ENCODE results near the gene IFITM10.

IFITM10 gene

DNA sequence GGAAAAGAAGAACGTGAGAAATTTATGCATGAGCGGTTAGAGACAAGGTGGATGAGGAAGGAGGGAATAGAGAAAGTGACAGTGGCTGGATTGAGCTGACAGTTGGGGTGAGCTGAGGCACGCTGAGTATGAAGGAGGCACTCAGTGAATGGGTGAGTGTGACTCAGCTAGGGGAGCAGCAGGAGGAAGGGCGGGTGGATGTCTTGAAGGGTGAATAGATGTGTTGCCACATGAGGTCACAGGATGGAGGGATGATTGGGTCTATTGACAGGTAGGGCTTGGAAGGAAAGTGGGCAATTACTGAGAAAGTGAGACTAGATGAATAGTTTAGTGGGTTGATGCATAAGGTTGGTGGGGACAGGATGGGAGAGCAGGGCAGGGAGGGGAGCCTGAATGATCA is 8.0 kb downstream of the IFITM10 start:
- no peak for DNase-seq

DNA sequence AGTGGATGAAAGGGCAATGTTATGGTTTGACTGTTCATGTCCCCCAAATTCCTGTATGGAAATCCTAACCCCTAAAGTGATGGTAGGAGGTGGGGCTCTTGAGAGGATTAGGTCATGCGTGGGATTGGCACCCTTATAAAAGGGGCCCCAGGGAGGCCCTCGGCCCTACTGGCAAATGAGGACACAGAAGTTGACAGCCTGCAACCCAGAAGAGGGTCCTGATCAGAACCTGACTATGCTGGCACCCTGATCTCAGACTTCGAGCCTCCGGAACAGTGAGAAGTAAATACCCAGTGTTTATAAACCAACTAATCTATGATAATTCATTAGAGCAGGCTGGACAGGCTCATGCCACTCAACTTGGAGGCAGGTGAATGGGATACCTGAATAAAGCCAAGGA is 8.7 kb downstream of the IFITM10 start:
- no peak for DNase-seq

DNA sequence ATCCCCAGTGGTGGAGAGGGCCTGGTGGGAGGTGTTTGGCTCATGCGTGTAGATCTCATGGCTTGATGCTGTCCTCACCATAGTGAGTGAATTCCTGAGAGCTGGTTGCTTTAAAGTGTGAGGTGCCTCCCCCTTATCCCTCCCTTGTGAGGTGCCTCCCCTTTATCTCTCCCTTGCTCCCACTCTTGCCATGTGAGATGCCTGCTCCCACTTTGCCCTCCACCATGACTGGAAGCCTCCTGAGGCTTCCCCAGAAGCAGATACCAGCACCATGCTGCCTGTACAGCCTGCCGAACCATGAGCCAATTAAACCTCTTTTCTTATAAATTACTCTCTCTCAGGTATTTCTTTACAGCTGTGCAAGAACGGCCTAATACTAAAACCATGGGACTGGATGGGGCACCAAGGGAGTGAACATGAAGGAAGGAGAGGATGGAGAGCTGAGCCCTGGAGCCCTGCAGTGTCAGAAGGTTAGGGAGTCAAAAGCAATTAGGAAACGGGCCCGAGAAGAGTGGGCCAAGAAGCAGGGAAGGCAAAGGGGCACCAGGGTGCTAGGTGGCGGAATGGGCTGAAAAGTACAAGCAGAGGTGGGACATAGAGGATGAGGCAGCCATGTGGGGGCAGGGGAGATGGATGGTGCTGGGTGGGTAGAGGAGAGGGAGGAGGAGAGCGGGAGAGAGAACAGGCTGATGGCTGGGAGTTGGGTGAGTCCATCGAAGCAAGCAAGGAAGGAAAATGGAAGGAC is 9.4 kb downstream of the IFITM10 start:
- no peak for DNase-seq

DNA sequence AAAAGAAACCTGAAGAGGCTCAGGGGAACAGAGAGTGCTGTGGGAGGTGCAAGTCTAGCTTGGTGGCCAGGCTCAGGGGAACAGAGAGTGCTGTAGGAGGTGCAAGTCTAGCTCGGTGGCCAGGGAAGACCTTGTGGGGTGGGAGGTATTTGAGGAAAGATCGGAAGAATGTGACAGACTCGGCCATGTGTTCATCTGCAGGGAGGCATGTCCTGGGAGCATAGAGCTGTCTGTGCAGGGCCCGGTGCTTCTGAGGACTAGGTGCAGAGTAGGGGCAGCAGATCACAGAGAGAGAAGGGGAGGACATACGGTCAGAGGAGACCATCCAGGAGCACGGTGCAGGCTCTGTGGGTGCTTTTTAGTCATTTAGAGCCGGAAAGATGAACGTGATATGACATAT is 10.8 kb downstream of the IFITM10 start:
- no peak for DNase-seq

DNA sequence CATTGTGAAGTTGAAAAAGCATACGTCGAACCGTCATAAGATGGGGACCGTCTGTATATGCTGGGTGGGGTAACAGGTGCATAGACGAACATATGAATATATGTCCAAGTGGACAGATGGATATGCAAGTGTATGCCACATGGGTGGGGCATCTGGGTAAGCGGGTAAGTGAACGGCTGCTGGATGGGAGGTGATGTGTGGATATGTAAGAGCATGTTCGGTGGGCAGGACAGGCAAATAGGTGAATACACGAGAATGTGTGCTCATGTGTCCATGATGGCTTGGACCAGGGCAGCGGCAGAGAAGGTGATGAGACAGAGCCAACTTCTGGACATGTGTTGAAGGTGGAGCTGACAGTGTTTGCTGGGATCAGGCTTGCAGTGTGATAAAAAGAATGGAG is 12.0 kb downstream of the IFITM10 start:
- DNase-seq, result no peak

DNA sequence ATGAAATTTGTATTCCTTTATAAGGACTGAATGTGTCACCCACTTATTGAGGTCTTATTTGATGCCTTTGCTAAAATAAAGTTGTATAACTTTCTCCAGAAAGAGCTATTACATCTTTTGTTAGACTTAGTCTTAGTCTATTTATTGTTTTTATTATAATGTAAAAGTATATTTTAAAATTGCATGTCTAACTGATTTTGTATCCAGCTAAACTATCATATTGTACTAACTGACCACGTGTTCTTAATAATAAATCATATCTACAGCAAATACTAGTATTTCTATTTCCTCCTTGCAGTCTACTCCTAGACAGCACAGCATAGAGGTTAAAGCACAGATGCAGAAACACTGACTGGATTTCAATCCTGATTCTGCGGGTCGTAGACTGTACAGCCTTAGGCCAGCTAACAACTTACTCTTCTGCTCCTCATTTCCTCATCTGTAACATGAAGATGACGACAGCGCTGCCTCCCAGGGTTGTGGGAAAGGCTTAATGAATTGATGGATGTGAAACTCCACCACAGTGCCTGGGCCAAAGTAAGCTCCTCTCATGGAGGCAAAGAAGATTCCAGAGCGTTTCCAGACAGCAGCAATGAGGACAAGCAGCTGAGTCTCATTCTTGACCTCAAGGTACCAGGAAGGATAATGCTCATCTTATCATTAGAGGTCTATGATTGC is 13.2 kb downstream of the IFITM10 start:
- no peak for DNase-seq

DNA sequence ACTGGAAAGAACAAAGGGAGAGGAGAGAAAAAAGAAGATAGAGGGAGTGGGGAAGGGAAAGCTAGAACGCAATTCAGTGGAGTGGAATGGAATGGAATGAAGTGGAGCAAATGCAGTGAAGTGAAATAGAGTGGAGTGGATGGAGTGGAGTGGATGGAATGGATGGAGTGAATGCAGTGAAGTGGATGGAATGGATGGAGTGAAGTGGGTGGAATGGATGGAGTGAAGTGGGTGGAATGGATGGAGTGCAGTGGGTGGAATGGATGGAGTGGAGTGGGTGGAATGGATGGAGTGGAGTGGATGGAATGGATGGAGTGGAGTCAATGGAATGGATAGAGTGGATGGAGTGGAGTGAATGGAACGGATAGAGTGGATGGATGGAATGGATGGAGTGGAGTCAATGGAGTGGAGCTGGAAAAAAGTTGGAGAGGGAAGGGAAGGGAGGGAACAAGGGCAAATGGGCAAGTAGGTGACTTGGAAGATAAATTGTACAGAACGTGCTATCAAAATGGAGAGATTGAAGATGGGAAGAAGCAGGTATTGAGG is 13.9 kb downstream of the IFITM10 start:
- DNase-seq, result no peak

DNA sequence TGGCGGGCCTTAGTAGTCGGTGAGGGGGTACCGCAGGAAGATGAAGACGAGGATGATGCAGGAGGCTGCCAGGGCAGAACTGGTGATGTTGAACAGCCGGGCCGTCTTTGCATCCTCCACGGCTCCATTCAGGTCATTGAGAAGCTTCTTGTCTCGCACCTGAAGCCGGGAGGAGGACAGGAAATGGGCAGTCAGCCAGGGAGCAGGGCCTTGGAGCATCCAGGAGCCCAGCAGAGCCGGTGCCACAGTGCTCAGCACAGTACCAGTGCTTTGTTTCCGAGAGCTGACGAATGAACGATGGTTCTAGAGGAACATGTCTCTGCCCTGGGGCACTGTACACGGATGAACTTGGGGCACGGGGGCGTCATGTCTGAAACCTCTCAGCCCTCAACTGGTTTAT is 15.1 kb downstream of the IFITM10 start:
- DNase-seq, result no peak

DNA sequence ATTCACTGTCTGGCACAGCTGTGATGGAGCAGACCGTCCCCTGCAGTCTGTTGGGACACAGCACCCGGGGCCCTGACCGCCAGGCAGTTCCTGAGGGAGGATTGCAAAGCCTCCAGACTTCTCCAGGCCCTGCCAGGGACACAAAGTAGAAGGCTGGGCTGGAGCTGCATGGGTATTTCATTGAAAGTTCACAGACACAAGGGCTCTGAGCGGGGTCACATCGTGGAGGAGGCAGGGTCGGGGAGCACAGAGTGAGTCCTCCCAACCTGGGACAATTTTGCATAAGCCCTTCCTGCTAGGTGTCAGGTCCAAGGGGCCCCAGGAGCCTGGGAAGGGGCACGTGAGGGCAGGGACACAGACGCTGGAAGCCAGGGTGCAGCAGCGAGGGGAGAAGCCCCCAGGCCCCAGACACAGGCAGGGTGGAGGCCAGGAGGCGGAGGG is 15.7 kb downstream of the IFITM10 start:
- no peak for DNase-seq

DNA sequence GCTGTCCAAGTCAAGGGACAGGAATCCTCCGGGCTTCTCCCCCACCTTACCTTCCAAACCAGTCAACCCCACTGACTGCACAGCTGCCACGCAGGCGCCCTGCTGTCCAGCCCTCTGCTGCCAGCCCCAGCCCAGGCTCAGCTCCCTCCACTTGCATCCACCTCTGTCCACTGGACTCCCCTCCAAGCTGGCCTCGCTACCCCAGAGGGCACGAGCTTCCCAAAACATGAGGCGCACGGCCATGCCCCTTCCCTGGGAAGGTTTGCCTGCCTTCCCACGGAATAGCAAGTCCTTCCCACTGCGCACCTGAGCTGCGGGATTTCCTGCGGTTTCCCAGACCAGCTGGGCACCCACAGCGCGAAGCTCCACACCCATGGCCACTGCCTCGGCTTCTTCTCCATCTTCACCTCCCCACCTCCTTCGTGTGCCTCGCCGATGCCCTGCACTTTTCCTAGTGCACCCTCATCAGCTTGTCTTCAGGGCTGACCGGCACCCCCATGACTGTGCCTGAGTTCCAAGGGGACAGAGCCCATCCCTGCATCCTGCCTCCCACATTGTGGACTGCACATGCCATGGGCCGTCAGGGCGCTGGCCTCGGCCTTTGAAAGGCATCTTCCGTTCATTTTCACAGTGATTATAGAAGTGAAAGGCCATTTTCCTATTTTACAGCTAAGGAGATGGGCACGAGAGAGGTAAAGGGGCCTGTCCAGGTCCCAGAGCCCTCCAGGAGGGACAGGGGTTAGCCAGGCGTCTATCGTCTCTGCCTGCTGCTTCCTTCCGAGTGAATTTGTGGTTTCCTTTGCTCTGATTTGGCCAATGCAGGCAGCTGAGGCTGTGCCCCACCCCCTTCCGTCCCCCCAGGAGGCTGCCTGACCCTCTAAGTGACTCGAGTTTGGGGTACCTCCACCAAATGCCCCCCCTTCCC is 16.4 kb downstream of the IFITM10 start:
- DNase-seq, result no peak

DNA sequence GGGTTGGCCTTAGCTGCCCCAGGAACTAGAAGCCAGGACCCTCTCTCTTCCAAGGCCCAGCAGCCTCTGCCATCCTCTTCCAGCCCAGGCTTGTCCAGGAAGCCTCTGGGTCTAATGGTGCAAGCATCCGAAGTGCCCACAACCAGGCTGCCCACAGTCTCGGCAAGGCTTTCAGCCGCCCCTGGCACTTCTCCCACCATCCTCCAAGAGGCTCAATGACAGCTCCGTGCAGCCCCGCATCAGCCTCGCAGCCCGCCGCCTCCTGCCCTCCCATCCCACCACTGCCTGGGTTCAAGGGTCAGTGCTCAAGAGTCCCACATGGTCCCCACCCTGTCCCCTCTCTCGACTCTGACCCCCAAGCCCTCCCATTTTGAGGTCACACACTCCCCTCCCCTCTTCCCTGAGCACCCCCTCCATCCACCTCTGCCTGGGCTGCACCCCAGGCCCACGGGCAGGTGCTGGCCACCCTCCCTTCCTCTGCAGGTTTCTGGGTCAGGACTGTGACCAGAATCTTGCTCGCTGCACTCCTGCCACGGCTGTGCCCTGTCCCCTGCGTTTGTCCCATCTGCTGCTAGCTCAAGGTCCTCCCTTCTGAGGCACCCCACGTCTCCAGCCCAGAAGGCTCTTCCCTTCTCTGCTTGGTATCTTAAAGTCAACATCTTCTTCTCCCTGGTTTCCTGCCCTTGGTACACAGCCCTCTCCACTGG is 17.2 kb downstream of the IFITM10 start:
- no peak for DNase-seq

DNA sequence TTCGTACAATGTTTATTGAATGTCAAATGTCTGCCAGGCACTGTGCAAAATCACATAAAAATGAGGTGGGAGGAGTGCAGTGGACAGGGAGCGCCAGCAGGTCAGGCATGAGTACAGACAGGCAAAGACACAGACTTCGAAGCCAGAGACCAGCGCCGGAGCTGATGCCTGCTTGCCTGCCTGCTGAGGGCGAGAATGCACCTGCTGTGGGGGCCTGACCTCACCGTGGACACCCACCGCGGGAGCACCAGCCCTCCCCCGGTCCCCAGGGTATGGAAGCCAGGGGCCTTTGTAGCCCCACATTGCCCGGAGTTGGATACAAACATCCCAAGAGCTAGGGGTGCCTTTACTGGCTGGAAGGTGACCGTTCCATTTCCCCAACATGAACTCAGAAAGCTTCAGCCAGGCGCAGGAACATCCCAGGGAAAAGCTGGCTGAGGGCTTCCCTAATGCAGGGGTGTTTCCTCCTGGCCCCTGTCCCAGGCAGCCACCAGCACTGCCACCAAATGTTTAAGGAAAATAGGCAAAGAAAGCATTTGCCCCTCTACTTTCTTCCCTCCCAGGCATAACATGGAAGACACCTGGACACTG is 17.9 kb downstream of the IFITM10 start:
- no peak for DNase-seq

DNA sequence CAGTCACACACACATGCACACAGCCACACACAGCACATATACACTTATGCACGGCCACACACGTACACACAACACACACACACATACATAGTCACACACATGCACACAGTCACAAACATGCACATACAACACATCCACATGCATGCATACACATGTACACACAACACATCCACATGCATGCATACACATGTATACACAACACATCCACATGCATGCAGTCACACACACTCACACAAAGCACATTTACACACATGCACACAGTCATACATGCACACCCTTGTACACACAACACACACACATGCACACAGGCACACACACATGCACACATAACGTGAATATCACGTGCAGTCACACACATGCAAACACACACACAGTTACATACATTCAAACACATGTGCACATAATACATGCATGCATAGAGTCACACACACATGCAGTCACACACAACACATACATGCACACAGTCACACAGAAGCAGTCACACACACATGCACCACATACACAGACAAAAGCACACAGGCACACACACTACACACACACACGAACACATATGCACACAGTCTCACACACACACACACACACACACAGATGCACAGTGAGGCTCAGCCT is 18.8 kb downstream of the IFITM10 start:
- no peak for DNase-seq

DNA sequence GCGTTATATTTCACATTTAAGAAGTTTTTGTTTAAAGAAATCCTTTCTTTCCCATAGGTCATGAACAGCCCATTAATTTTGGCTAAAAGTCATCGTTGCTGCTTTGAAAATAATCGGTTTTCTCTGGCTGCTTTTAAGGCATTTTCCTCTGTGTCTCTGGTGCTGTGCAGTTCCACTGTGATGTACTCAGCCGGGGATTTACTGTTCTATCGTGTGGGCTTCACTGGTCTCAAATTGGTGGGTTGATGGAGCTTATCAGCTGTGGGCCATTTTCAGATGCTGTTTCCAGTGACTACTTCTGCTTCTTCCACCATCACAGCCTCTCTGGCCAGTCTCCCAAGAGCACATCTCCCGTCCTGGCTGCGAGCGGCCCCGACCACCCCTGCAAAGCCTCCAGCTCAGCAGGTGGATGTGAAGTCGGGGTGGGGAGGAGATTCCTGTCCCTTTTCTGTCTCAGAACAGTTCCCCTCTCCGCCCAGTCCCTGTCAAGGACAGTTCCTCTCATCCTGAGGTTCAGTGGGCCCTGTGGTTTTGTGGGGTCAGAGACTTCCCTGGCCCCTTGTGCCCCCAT is 20.3 kb downstream of the IFITM10 start:
- no peak for DNase-seq

DNA sequence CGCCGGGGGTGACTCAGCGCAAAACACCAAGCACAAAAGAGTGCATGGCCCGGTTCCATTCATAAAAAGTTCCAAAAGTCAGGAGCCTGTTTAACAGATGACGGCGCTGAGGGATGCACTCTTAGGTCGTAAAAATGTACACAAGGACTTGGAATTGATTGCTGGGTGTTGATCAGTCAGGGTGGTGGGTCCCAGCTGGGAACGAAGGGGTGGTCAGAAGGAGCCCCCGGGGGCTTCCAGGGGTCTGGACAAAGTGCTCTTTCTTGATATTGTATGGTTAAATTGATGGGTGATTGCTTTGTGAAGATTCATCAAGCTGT is 20.7 kb downstream of the IFITM10 start:
- no peak for DNase-seq

DNA sequence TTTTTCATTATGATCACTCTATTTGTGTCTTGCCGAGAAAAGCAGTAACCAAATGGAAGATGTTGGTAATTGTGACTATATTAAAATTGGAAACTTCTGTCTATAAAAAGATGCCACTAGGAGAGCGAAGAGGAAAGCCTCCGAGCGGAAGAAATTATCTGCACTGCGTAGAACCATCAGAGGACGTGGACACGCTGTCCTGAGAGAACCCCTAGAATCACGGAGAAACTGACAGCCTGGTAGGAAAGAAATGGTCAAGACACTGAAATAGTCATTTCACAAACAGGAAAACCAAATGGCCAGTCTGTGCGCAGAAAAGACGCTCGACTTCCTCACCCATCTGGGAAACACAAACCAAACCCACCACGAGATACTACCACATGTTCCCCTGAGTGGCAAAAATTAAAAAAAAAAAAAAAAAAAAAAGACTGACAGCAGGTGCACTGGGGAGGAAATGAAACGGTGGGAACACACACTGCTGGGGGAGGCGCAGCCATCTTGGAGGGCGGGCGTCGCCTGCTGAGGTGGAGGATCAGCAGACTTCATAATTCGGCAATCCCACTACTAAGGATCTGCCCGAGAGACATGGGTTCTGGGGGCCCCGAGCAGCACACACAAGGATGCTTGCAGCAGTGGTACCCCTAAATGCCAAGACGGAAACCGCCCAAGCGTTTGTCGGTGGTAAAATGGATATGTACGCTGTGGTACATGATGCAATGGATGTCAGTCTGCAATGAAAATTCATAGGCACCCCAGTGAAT is 21.3 kb downstream of the IFITM10 start:
- DNase-seq, result no peak

DNA sequence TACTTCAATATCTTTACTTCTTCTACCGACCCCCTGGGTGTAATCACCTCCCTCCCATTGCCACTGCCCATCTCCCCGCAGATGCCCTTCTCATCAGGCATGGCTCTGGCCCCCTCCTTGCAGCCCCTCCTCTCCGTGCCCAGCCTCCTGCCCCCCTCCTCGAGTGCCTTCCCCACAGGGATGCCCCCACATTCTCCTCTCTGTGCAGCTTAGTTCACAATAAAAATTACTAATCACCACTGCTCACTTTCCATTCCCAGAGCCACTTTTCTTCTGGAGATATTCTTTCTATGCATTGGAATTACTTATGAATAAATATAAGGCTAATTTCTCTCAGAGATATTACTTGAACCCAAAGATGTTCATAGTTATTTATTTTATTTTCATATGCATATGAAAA is 22.1 kb downstream of the IFITM10 start:
- DNase-seq, result no peak

DNA sequence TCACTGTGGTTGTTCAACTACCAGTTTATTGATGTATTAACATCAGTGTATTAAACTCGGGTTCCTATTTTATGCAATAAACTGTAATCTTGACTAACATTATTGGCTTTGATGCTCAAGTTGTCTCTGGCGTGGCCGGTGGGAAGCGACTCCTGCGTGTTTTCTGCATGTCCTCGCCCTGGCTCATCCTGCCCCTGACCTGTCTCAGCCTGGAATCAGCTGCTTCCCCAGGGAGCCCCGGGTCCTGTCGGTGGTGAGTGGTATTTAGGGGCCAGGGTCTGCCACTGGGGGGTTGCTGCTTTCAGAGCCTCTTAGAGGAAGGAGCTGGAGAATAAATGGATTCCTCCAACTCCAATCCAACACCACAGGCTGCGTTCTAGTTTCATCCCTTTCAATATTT is 22.5 kb downstream of the IFITM10 start:
- no peak for DNase-seq

DNA sequence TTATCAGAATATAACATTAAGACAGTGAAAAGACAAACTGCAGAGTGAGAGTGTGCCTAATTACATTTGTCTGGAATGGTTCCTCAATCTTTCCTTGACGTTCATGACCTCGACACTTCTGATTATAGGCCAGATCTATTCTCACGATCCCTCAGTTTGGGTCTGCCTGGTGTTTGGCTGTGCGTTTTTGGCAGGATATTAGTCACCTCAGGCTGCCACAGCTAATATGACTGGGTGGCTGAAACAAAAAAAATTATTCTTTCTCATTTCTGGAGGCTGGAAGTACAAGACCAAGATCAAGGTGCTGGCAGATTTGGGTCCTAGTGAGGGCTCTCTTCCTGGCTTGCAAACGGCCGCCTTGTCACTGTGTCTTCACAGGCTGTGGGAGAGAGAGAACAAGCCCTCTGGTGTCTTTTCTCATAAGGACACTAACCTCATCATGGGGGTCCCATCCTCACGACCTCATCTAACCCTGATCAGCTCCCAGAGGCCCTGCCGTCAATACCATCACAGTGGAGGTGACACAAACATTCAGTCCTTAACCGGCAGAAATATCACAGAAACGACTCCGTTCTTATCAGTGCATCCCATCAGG is 23.2 kb downstream of the IFITM10 start:
- DNase-seq, result no peak

Measured in nucleus accumbens (tissue), 56 donors.